VCaP (cell line): Measurements from ENCODE around the gene ZNF563.

Source experiments
- H3K27ac ChIP-seq: fragments of 450-650 bp; 2 replicates; pipeline ENCODE4 v1.5.1; 2017
- CTCF ChIP-seq: fragments of 450-650 bp; conservative IDR thresholded peaks from 2 replicates; pipeline ENCODE4 v1.5.1; 2017; ENCODE audit warnings: mild to moderate bottlenecking, moderate library complexity

ZNF563 gene

GRCh38 chr19:12287958-12288500 is 45.4 kb downstream of the ZNF563 start:
- TF ChIP-seq CTCF = no peak
- H3K27ac ChIP-seq = no peak overlapping the region

DNA sequence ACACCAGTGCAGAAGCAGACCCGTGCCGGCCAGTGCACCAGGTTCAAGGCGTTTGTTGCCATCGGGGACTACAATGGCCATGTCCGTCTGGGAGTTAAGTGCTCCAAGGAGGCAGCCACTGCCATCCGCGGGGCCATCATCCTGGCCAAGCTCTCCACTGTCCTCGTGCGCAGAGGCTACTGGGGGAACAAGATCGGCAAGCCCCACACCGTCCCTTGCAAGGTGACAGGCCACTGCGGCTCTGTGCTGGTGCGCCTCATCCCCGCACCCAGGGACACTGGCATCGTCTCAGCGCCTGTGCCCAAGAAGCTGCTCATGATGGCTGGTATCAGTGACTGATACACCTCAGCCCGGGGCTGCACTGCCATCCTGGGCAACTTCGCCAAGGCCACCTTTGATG is 48.8 kb downstream of the ZNF563 start:
- H3K27ac ChIP-seq = no peak overlapping the region
- TF ChIP-seq CTCF = no peak

GRCh38 chr19:12284226-12284625 is 49.2 kb downstream of the ZNF563 start:
- no peak for TF ChIP-seq CTCF
- H3K27ac ChIP-seq = no peak overlapping the region

- no peak for TF ChIP-seq CTCF
- no peak overlapping the region for H3K27ac ChIP-seq
Observed at GRCh38 chr19:12278713-12279112, 54.7 kb downstream of the ZNF563 start.

DNA sequence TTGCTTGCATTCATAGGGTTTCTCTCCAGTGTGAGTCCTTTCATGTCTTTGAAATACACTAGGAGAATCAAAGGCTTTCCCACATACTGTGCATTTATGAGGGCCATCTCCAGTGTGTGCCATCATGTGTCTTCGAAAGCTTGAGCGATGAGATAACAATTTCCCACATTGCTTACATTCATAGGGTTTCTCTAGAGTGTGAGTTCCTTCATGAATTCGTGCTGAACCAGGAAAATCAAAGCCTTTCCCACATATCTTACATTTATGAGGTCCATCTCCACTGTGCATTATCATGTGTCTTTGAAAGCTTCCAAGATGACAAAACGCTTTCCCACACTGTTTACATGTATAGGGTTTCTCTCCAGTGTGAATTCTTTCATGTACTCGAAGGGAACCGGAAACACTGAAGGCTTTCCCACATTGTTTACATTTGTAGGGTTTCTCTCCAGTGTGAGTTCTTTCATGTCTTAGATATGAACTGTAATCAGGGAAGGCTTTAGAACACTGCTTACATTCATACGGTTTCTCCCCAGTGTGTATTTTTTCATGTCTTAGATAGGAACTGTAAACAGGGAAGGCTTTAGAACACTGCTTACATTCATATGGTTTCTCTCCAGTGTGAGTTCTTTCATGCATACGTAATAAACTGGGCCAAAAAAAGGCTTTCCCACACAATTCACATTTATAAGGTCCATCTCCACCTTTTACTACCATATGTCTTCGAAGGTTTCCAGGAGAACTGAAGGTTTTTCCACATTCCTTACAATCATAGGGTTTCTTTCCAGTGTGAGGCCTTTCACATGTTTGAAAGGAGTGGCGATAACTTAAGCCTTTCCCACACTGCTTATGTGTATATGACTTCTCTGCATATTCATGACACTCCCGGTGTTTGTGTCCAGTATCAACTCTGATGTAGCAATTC is 60.2 kb downstream of the ZNF563 start:
- TF ChIP-seq CTCF = no peak

DNA sequence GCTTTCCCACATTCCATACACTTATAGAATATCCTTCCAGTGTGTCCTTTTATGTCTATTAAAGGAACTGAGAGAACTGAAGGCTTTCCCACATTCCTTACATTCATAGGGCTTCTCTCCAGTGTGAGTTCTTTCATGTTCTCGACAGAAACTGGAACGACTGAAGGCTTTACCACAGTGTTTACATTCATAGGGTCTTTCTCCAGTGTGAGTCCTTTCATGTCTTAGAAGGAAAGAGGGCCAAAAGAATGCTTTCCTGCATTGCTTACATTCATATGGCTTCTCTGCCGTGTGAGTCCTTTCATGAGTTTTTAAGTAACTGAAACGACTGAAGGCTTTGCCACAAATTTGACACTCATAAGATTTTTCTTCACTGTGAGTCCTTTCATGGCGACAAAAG is 61.0 kb downstream of the ZNF563 start:
- TF ChIP-seq CTCF = no peak
- no peak overlapping the region for H3K27ac ChIP-seq

More for the DNA sequence above, 60.2 kb downstream of the ZNF563 start:
- no peak overlapping the region for H3K27ac ChIP-seq

GRCh38 chr19:12270854-12271253 is 62.6 kb downstream of the ZNF563 start:
- H3K27ac ChIP-seq = no peak overlapping the region
- no peak for TF ChIP-seq CTCF
